Right ventricle myocardium inferior (tissue), 1 donor: Measurements from ENCODE around the gene CAPN8. TPM values are rescaled to one million over a fixed set of nuclear protein-coding genes. Genes with fewer than 3 reads are reported as not detected.

Source experiments
- ATAC-seq: fragments of 200-7000 bp; cut with Tn5 transposase; one replicate; pipeline ENCODE4 v1.9.1; 2020; ENCODE audit warnings: mild to moderate bottlenecking, moderate library complexity
- DNase-seq: peaks from one replicate; pipeline ENCODE4 v3.0.0; 2021; ENCODE audit errors: missing footprints
- intact Hi-C: fragments of 100-400 bp; cut with DNase I; formaldehyde crosslinking; loops from one replicate; pipeline ENCODE4 v1.11.0; 2022
- total RNA-seq: library from RNA; stranded (reverse); fragmentation: NEBNext Ultra II Directional; extraction: Animal tissue kit (Norgen Biotek cat#: 25700); gene quantifications from one replicate; pipeline ENCODE4 v1.2.1, GENCODE V29; 2021
- donor health status: DM: no; HTN: yes; CAD: no; lungs with severe emphysema.

CAPN8 gene
- total RNA-seq, 1 donor from 2014 or later, result not detected

- no peak for ATAC-seq
- intact Hi-C loops, result no loop called here
- no peak for DNase-seq
These were observed 150.1 kb downstream of the CAPN8 start for GRCh38 chr1:223515421-223515820.

GRCh38 chr1:223514644-223515043 is 150.9 kb downstream of the CAPN8 start:
- ATAC-seq (no peak), DNase-seq (no peak)

GRCh38 chr1:223513309-223513708 is 152.2 kb downstream of the CAPN8 start:
- intact Hi-C loops, result no loop called here
- DNase-seq (no peak), ATAC-seq (no peak)

More at GRCh38 chr1:223514644-223515043, 150.9 kb downstream of the CAPN8 start:
- intact Hi-C loops, result no loop called here

GRCh38 chr1:223512057-223512456 is 153.4 kb downstream of the CAPN8 start:
- DNase-seq (no peak), ATAC-seq (no peak)
- intact Hi-C loops, result no loop called here

GRCh38 chr1:223508796-223509195 is 156.7 kb downstream of the CAPN8 start:
- ATAC-seq (no peak), DNase-seq (no peak)
- intact Hi-C loops, result no loop called here

GRCh38 chr1:223504741-223505140 is 160.8 kb downstream of the CAPN8 start:
- ATAC-seq, result no peak
- intact Hi-C loops, result no loop called here
- DNase-seq, result no peak

GRCh38 chr1:223503348-223503747 is 162.2 kb downstream of the CAPN8 start:
- intact Hi-C loops, result no loop called here
- no peak for ATAC-seq

GRCh38 chr1:223500560-223501425 is 164.7 kb downstream of the CAPN8 start:
- DNase-seq (no peak), ATAC-seq (no peak)
- intact Hi-C loops, result no loop called here

More at GRCh38 chr1:223503348-223503747, 162.2 kb downstream of the CAPN8 start:
- DNase-seq, result no peak

GRCh38 chr1:223496883-223497282 is 168.6 kb downstream of the CAPN8 start:
- ATAC-seq (no peak), DNase-seq (no peak)
- intact Hi-C loops, result no loop called here

- intact Hi-C loops, result no loop called here
- ATAC-seq (no peak), DNase-seq (no peak)
These were observed 170.4 kb downstream of the CAPN8 start for GRCh38 chr1:223494926-223495645.

GRCh38 chr1:223492044-223492443 is 173.5 kb downstream of the CAPN8 start:
- no peak for DNase-seq
- intact Hi-C loops, result no loop called here
- no peak for ATAC-seq

Other genes with a start within 250 kb of the CAPN8 start
- 85.4 TPM for gene CAPN2, start 46.8 kb upstream of the CAPN8 start, total RNA-seq
- 18.7 TPM for gene TP53BP2, start 180.2 kb upstream of the CAPN8 start, total RNA-seq